ENCODE results near the gene KRTAP6-2.

GRCh38 chr21:30613836-30614235, 15.1 kb upstream of the KRTAP6-2 start, which contains the start of gene KRTAP6-1:
- TF ChIP-seq CTCF (IDR thresholded peaks at IDR 0.05; ENCODE audit: insufficient read depth, low read length) (no peak), SPI1 (IDR thresholded peaks at IDR 0.05; ENCODE audit: borderline replicate concordance, low read depth) (no peak), POLR2AphosphoS5 (IDR thresholded peaks at IDR 0.05; ENCODE audit: low read depth) (no peak), REST (IDR thresholded peaks at IDR 0.05; ENCODE audit: insufficient replicate concordance, low read depth) (no peak), GABPA (IDR thresholded peaks at IDR 0.05; ENCODE audit: low read depth) (no peak)
